ENCODE results near the gene NATD1. TPM values are rescaled to one million over a fixed set of nuclear protein-coding genes. Genes with fewer than 3 reads are reported as not detected.
A peak's percentile ranks its signal among the peaks of the same experiment; 100 is the strongest.

The NATD1 gene
- total and polyA plus RNA-seq, 9 of the 15 experiments (the other 6 are each of a cell fraction or from before 2014, with no cell fraction given): 0.24 to 5.4 (median 1.6) TPM

GRCh38 chr17:21213638-21214014, 39.6 kb downstream of the NATD1 start (continued):
- TF ChIP-seq E2F1 (CRISPR knock-in tag; IDR thresholded peaks at IDR 0.05) (no peak), TOE1 (IDR thresholded peaks at IDR 0.05; ENCODE audit: borderline replicate concordance) (no peak), TOE1 (CRISPR knock-in tag; IDR thresholded peaks at IDR 0.05; ENCODE audit: borderline replicate concordance, low read depth) (no peak), TRIM24 (IDR thresholded peaks at IDR 0.05) (no peak), TBP (optimal IDR thresholded peaks at IDR 0.05; ENCODE audit: low read depth, low read length) (no peak), SAFB (IDR thresholded peaks at IDR 0.05; ENCODE audit: borderline replicate concordance, low read depth, low read length) (no peak), NFXL1 (CRISPR knock-in tag; IDR thresholded peaks at IDR 0.05) (no peak), ZNF398 (CRISPR knock-in tag; IDR thresholded peaks at IDR 0.05) (no peak), ZSCAN29 (IDR thresholded peaks at IDR 0.05) (no peak), CBFA2T3 (IDR thresholded peaks at IDR 0.05) (no peak), ZFP30 (CRISPR knock-in tag; IDR thresholded peaks at IDR 0.05; ENCODE audit: borderline replicate concordance) (no peak), MEIS2 (IDR thresholded peaks at IDR 0.05; ENCODE audit: partially characterized antibody) (no peak), CHD4 (IDR thresholded peaks at IDR 0.05; ENCODE audit: insufficient read depth, insufficient replicate concordance, low read depth, low read length, poor library complexity, severe bottlenecking) (no peak), ZC3H11A (IDR thresholded peaks at IDR 0.05; ENCODE audit: low read depth, low read length) (no peak), ZNF76 (CRISPR knock-in tag; IDR thresholded peaks at IDR 0.05; ENCODE audit: borderline replicate concordance) (no peak), HINFP (tag; conservative IDR thresholded peaks at IDR 0.05; ENCODE audit: low read depth) (no peak), ZMIZ1 (IDR thresholded peaks at IDR 0.05; ENCODE audit: low read depth in 2 of 2, low read length in 2 of 2) (no peak), CCNT2 (IDR thresholded peaks at IDR 0.05; ENCODE audit: borderline replicate concordance, extremely low read depth, insufficient read length, low read depth, low read length) (peak; percentile 1)

Data from K562 (cell line).